Activated T-cell treated with anti-CD3 and anti-CD28 coated beads, Interleukin-2, amount 50 U/mL, for 72 hours (primary cell): ENCODE data around the gene CBLC. TPM values are rescaled to one million over a fixed set of nuclear protein-coding genes. Genes with fewer than 3 reads are reported as not detected.

ENCODE experiments used
- ATAC-seq, 2 donors: fragments of 150-1000 bp; cut with Tn5 transposase; replicated peaks in 1 of 2; 2 replicates each; pipeline ENCODE4 v1.10.0; 2021; ENCODE audit warnings: moderate library complexity in 2 of 2, mild to moderate bottlenecking in 1 of 2
- DNase-seq, 2 donors: peaks; one replicate each; pipeline ENCODE4 v3.0.0; 2021 to 2022; ENCODE audit warnings: mixed read lengths in 1 of 2
- H3K27ac Mint-ChIP-seq: one replicate; pipeline ENCODE4 v1.8.0; 2022; ENCODE audit warnings: mild to moderate bottlenecking, moderate library complexity, mixed read lengths
- H3K27me3 Mint-ChIP-seq: one replicate; pipeline ENCODE4 v1.8.0; 2022; ENCODE audit warnings: low read depth, mixed read lengths
- H3K36me3 Mint-ChIP-seq, 2 donors: one replicate each; pipeline ENCODE4 v1.8.0; 2022; ENCODE audit warnings: mixed read lengths in 2 of 2, mild to moderate bottlenecking in 1 of 2; ENCODE audit not compliant: insufficient read depth in 2 of 2
- H3K4me1 Mint-ChIP-seq: one replicate; pipeline ENCODE4 v1.8.0; 2022; ENCODE audit warnings: low read depth, mixed read lengths
- H3K4me3 Mint-ChIP-seq, 2 donors: one replicate each; pipeline ENCODE4 v1.8.0; 2022; ENCODE audit warnings: mild to moderate bottlenecking in 2 of 2, mixed read lengths in 2 of 2, moderate library complexity in 2 of 2
- H3K9me3 Mint-ChIP-seq, 2 donors: one replicate each; pipeline ENCODE4 v1.8.0; 2022; ENCODE audit warnings: mixed read lengths in 2 of 2
- total RNA-seq, 2 donors: library from RNA; stranded (reverse); gene quantifications; one replicate each; pipeline ENCODE4 v1.2.3, GENCODE V29; 2022

The CBLC gene
- not detected for total RNA-seq

DNA sequence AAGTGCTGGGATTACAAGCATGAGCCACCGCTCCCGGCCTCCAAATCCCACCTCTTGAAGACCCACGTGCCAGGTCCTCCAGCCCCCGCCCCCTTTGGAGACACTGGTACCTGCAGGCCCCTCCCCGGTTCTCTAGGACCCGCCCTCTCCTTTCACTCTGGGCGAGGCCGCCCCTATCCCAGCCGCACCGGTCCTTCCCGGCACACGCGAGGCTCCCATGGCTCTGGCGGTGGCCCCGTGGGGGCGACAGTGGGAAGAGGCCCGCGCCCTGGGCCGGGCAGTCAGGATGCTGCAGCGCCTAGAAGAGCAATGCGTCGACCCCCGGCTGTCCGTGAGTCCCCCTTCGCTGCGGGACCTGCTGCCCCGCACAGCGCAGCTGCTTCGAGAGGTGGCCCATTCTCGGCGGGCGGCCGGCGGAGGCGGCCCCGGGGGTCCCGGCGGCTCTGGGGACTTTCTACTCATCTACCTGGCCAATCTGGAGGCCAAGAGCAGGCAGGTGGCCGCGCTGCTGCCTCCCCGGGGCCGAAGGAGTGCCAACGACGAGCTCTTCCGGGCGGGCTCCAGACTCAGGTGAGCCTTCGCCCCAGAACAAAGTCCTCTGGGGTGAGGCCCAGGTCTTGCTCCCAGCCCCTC lies at the start of gene CBLC:
TSS of gene CBLC (plus strand) at position 176 of the 633 bp plus-strand sequence. CDS start at position 218, 42 bp downstream.
- Mint-ChIP-seq H3K36me3 (no peaks in the 10 kb centered on the region), H3K27me3 (no peaks in the 10 kb centered on the region), H3K4me3 (no peak within 1 kb of the TSS), H3K4me1 (no peaks in the 10 kb centered on the region), H3K27ac (no peak within 1 kb of the TSS), H3K9me3 (no peaks in the 10 kb centered on the region)
- ATAC-seq (peak in 1 of 2 donors; percentile 26), DNase-seq (no peak)

GRCh38 chr19:44728178-44728577 lies 49.5 kb upstream of the CBLC start:
- H3K27me3 Mint-ChIP-seq = no peaks in the 10 kb centered on the region
- no peaks in the 10 kb centered on the region for H3K9me3 Mint-ChIP-seq
- H3K4me3 Mint-ChIP-seq = peak overlapping the region; percentile 12 to 38
- ATAC-seq (peak in 1 of 2 donors; percentile 22), DNase-seq (no peak)
- H3K36me3 Mint-ChIP-seq = no peaks in the 10 kb centered on the region
- peaks cover 32% of the 10 kb centered on the region for H3K4me1 Mint-ChIP-seq
- H3K27ac Mint-ChIP-seq = peak overlapping the region; percentile 14

DNA sequence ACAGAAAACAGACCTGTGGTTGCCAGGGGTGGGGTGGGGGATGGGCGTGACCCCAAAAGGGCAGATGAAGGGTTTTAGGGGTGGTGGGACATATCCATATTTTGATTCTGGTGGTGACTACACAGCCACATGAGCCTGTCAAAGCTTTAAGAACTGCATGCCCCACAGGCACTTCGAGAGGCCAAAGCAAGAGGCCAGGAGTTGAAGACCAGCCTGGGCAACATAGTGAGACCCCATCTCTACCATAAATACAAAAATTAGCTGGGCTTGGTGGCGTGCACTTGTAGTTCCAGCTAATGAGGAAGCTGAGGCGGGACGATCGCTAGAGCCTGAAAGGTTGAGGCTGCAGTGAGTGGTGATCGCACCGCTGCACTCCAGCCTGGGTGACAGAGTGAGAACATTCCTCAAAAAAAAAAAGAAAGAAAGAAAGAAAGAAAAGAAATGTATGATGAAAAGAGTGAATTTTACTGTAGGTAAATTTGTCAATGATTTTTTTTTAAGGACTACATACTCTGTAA lies 48.1 kb upstream of the CBLC start:
- no peak overlapping the region for H3K27ac Mint-ChIP-seq
- no peak for DNase-seq
- no peaks in the 10 kb centered on the region for H3K36me3 Mint-ChIP-seq
- ATAC-seq = no peak
- H3K27me3 Mint-ChIP-seq = no peaks in the 10 kb centered on the region
- no peaks in the 10 kb centered on the region for H3K9me3 Mint-ChIP-seq
- H3K4me3 Mint-ChIP-seq = no peak overlapping the region
- peaks cover 19% of the 10 kb centered on the region for H3K4me1 Mint-ChIP-seq

DNA sequence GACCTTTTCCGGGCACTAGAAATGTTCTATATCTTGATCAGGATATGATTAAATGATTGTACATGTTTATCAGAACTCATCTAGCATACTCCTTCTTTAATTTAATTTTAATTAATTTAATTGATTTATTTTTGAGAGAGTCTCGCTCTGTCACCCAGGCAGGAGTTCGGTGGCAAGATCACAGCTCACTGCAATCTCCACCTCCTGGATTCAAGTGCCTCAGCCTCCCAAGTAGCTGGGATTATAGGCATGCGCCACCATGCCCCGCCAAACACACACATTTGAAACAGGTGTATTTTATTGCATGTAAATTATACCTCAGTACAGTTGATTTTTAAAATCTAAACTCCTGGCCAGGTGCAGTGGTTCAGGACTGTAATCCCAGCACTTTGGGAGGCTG lies 46.6 kb upstream of the CBLC start:
- ATAC-seq (no peak), DNase-seq (no peak)
- H3K27ac Mint-ChIP-seq = no peak overlapping the region
- H3K27me3 Mint-ChIP-seq = no peaks in the 10 kb centered on the region
- no peaks in the 10 kb centered on the region for H3K36me3 Mint-ChIP-seq
- H3K9me3 Mint-ChIP-seq = no peaks in the 10 kb centered on the region
- peaks cover 21% of the 10 kb centered on the region for H3K4me1 Mint-ChIP-seq
- no peak overlapping the region for H3K4me3 Mint-ChIP-seq

GRCh38 chr19:44731622-44732021 lies 46.1 kb upstream of the CBLC start:
- DNase-seq = no peak
- no peak for ATAC-seq
- Mint-ChIP-seq H3K27ac (no peak overlapping the region), H3K4me1 (peaks cover 21% of the 10 kb centered on the region), H3K4me3 (no peak overlapping the region), H3K27me3 (no peaks in the 10 kb centered on the region), H3K36me3 (no peaks in the 10 kb centered on the region), H3K9me3 (no peaks in the 10 kb centered on the region)

- Mint-ChIP-seq H3K9me3 (no peaks in the 10 kb centered on the region), H3K4me1 (peaks cover 28% of the 10 kb centered on the region), H3K27ac (no peak overlapping the region), H3K27me3 (no peaks in the 10 kb centered on the region), H3K36me3 (no peaks in the 10 kb centered on the region), H3K4me3 (no peak overlapping the region)
- DNase-seq (no peak), ATAC-seq (no peak)
Measured at GRCh38 chr19:44732235-44733014, 45.3 kb upstream of the CBLC start.

DNA sequence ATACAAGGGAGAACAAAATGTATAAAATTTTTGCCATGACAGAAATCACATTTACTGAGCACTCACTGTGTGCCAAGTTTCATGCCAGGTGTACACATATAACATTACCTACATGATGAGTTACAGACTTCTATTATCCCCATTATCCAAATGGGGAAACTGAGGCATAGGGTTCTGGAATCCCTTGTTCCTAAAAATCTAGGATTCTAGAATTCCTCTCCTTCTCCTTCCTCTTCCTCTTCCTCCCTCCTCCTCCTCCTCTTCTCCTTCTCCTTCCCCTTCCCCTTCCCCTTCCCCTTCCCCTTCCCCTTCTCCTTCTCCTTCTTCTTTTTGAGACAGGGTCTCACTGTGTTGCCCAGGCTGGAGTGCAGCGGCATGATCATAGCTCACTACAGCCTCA lies 43.3 kb upstream of the CBLC start:
- no peak for ATAC-seq
- H3K4me1 Mint-ChIP-seq = peaks cover 26% of the 10 kb centered on the region
- no peaks in the 10 kb centered on the region for H3K27me3 Mint-ChIP-seq

DNA sequence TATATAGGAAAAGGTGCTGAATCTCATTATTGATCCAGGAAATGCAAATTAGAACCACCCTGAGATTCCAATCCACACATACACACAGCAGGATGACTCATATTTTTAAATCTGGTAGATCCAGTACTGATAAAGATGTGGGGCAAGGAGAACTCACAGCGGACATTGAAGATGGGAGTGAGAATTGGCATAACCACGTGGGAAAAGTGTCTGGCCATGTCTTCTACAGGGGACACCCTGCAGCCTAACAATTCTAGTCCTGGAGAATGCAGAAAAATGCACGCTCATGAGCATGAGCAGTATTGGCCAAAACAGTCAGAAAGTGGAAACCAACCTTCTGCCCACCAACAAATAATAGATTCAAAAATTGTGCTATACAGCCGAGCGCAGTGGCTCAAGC lies 42.7 kb upstream of the CBLC start:
- DNase-seq (no peak), ATAC-seq (no peak)
- H3K4me1 Mint-ChIP-seq = peaks cover 30% of the 10 kb centered on the region
- no peak overlapping the region for H3K4me3 Mint-ChIP-seq
- H3K27ac Mint-ChIP-seq = no peak overlapping the region
- H3K27me3 Mint-ChIP-seq = no peaks in the 10 kb centered on the region
- no peaks in the 10 kb centered on the region for H3K36me3 Mint-ChIP-seq
- no peaks in the 10 kb centered on the region for H3K9me3 Mint-ChIP-seq

More for the DNA sequence above, 43.3 kb upstream of the CBLC start:
- Mint-ChIP-seq H3K36me3 (no peaks in the 10 kb centered on the region), H3K9me3 (no peaks in the 10 kb centered on the region), H3K4me3 (no peak overlapping the region), H3K27ac (no peak overlapping the region)
- DNase-seq = no peak

GRCh38 chr19:44737238-44738071 lies 40.2 kb upstream of the CBLC start:
- ATAC-seq = peak in 1 of 2 donors; percentile 45
- DNase-seq = no peak
- H3K27ac Mint-ChIP-seq = no peak overlapping the region
- peaks cover 45% of the 10 kb centered on the region for H3K4me1 Mint-ChIP-seq
- no peaks in the 10 kb centered on the region for H3K9me3 Mint-ChIP-seq
- H3K36me3 Mint-ChIP-seq = no peaks in the 10 kb centered on the region
- H3K27me3 Mint-ChIP-seq = no peaks in the 10 kb centered on the region
- peak overlapping the region in 1 of 2 donors; percentile 50 for H3K4me3 Mint-ChIP-seq

DNA sequence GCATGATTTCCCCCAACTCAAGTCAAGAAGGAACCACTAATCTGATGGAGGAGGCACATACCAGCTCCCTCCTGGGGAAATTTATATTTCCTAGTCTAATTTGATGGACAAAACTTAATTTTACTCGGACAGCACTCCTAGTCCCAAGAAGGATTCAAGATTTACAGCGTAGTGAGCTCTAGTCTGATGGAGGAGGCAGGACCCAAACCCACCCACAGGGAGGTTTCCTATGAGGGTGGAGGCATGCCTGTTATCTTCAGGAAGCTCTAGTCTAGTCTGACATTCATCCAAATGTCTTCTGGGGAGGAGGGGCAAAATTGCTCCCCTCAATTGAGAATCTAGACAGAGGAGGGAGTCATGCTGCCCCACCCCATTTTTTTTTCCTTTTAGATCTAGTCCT lies 39.6 kb upstream of the CBLC start:
- H3K4me1 Mint-ChIP-seq = peaks cover 52% of the 10 kb centered on the region
- no peak overlapping the region for H3K27ac Mint-ChIP-seq
- ATAC-seq (no peak), DNase-seq (no peak)
- no peaks in the 10 kb centered on the region for H3K9me3 Mint-ChIP-seq
- H3K4me3 Mint-ChIP-seq = no peak overlapping the region
- H3K36me3 Mint-ChIP-seq = no peaks in the 10 kb centered on the region
- no peaks in the 10 kb centered on the region for H3K27me3 Mint-ChIP-seq

GRCh38 chr19:44738603-44739558 lies 38.8 kb upstream of the CBLC start:
- ATAC-seq = no peak
- no peaks in the 10 kb centered on the region for H3K36me3 Mint-ChIP-seq
- peaks cover 54% of the 10 kb centered on the region for H3K4me1 Mint-ChIP-seq
- no peak overlapping the region for H3K27ac Mint-ChIP-seq
- DNase-seq = no peak
- no peaks in the 10 kb centered on the region for H3K9me3 Mint-ChIP-seq
- no peaks in the 10 kb centered on the region for H3K27me3 Mint-ChIP-seq
- no peak overlapping the region for H3K4me3 Mint-ChIP-seq

DNA sequence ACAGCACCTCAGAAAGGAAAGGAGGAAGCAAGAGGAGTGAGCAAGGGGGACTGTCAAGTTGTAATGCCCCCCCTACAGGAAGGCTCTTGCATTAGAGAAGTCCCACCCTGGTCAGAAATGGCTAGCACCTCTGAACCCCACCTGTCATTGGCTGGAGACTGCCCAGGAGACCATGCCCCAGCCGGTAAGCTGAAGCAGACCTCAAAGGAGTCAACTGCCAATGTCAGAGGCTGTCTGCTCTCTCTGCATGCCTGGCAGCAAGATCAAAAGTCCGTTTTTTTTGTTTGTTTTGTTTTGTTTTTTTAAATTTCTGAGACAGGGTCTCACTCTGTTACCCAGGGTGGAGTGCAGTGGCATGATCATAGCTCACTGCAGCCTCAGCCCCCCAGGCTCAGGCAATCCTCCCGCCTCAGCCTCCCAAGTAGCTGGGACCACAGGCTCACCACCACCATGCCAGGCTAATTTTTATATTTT lies 37.3 kb upstream of the CBLC start:
- Mint-ChIP-seq H3K36me3 (no peaks in the 10 kb centered on the region), H3K27ac (no peak overlapping the region), H3K9me3 (no peaks in the 10 kb centered on the region), H3K4me3 (no peak overlapping the region), H3K27me3 (no peaks in the 10 kb centered on the region), H3K4me1 (peaks cover 49% of the 10 kb centered on the region)
- no peak for ATAC-seq
- no peak for DNase-seq
